T-cell (primary cell): ENCODE measurements around the gene KPNB1. TPM values are rescaled to one million over a fixed set of nuclear protein-coding genes. Genes with fewer than 3 reads are reported as not detected.
A peak's percentile ranks its signal among the peaks of the same experiment; 100 is the strongest.

Experiments used
- ATAC-seq, 4 experiments: fragments of 200-7000 bp in 3 of 4; fragments of 150-1000 bp in 1 of 4; cut with Tn5 transposase; replicated peaks in 1 of 4; 1 replicate in 3 of 4; 2 replicates in 1 of 4; pipeline ENCODE4 v1.10.0; 2021; ENCODE audit warnings: moderate library complexity in 3 of 4, mild to moderate bottlenecking in 2 of 4, moderate number of reproducible peaks in 1 of 4
- CTCF ChIA-PET, 2 donors: fragments of 300-600 bp; sonication (Branson Sonifier 250); formaldehyde crosslinking; loops; one replicate each; lab custom pipeline; 2022; ENCODE audit warnings: antibody characterized with exemption in 2 of 2; lab: Charles Lee
- POLR2A ChIA-PET, 2 donors: fragments of 300-600 bp; sonication (Branson Sonifier 250); formaldehyde crosslinking; loops; one replicate each; lab custom pipeline; 2022; ENCODE audit warnings: antibody characterized with exemption in 2 of 2; lab: Charles Lee
- DNase-seq, 35 experiments: peaks; one replicate each; pipeline versions ENCODE4 v3.0.0 to v3.0.0-alpha.2; 2013 to 2023
- H3K27ac ChIP-seq: one replicate; pipeline ENCODE4 v1.5.1; 2013; ENCODE audit warnings: low read length
- H3K27me3 ChIP-seq, 2 experiments: replicated peaks in 1 of 2; 1 replicate in 1 of 2; 2 replicates in 1 of 2; pipeline versions ENCODE4 v1.6.1 to v1.7.0; 2013; ENCODE audit warnings: low read length in 1 of 2, mixed read lengths in 1 of 2; ENCODE audit not compliant: control insufficient read depth in 2 of 2, insufficient read depth in 2 of 2; ENCODE audit errors: extremely low read depth in 1 of 2
- H3K36me3 ChIP-seq, 2 donors: 1 replicate in 1 of 2; 2 replicates in 1 of 2; pipeline versions ENCODE4 v1.6.1 to v1.7.0; 2013; ENCODE audit warnings: low read length in 1 of 2; ENCODE audit not compliant: control insufficient read depth in 2 of 2, insufficient read depth in 1 of 2; ENCODE audit errors: extremely low read depth in 1 of 2
- H3K4me1 ChIP-seq, 2 experiments: 1 replicate in 1 of 2; 2 replicates in 1 of 2; pipeline versions ENCODE4 v1.6.1 to v1.7.0; 2013; ENCODE audit warnings: low read length in 2 of 2, mixed read lengths in 1 of 2; ENCODE audit not compliant: insufficient read depth in 2 of 2, control insufficient read depth in 1 of 2; ENCODE audit errors: extremely low read depth in 1 of 2
- H3K4me3 ChIP-seq, 2 donors: 1 replicate in 1 of 2; 2 replicates in 1 of 2; pipeline versions ENCODE4 v1.5.1 to v1.7.0; 2013; ENCODE audit warnings: mild to moderate bottlenecking in 2 of 2, low read length in 1 of 2, moderate library complexity in 1 of 2; ENCODE audit not compliant: control insufficient read depth in 1 of 2; ENCODE audit errors: extremely low read depth in 1 of 2
- H3K9me3 ChIP-seq: 2 replicates; pipeline ENCODE4 v1.7.0; 2013
- H3K27ac Mint-ChIP-seq, 2 donors: one replicate each; pipeline ENCODE4 v1.8.0; 2020 to 2021; ENCODE audit warnings: mild to moderate bottlenecking in 2 of 2, mixed read lengths in 2 of 2
- H3K27me3 Mint-ChIP-seq, 2 donors: one replicate each; pipeline ENCODE4 v1.8.0; 2021 to 2022; ENCODE audit warnings: mixed read lengths in 2 of 2
- H3K36me3 Mint-ChIP-seq: one replicate; pipeline ENCODE4 v1.8.0; 2021; ENCODE audit warnings: mixed read lengths
- H3K4me1 Mint-ChIP-seq, 3 donors: one replicate each; pipeline ENCODE4 v1.8.0; 2020 to 2022; ENCODE audit warnings: mixed read lengths in 3 of 3, mild to moderate bottlenecking in 1 of 3
- H3K4me3 Mint-ChIP-seq, 3 donors: one replicate each; pipeline ENCODE4 v1.8.0; 2020 to 2022; ENCODE audit warnings: mild to moderate bottlenecking in 3 of 3, mixed read lengths in 3 of 3, moderate library complexity in 3 of 3
- H3K9me3 Mint-ChIP-seq, 3 donors: one replicate each; pipeline ENCODE4 v1.8.0; 2020 to 2022; ENCODE audit warnings: mixed read lengths in 3 of 3
- WGBS: methylation state at CpG from one replicate; pipeline ENCODE4 v1.1.5; 2013; ENCODE audit warnings: missing lambda C conversion rate; ENCODE audit not compliant: insufficient coverage; 5-methylcytosine and 5-hydroxymethylcytosine counted together
- total RNA-seq, 35 experiments: library from RNA in 6 of 35; stranded (reverse) in 6 of 35; fragments of 120-200 nt in 1 of 35; gene quantifications; one replicate each; pipeline versions ENCODE4 v1.2.1 to v1.2.4 and lab custom pipeline; 2013 to 2026

Gene KPNB1
- total RNA-seq, 5 donors from 2014 or later (not counting 1 experiment from before 2014, with no cell fraction given) = 216 to 262 (median 240) TPM

- CTCF ChIA-PET = no interaction called here
- Mint-ChIP-seq H3K4me1 (peaks cover 0 to 2% (median 2%) of the 10 kb centered on the region in 3 donors), H3K27me3 (no peaks in the 10 kb centered on the region), H3K27ac (peak overlapping the region in 1 of 2 donors; percentile 52), H3K4me3 (no peak overlapping the region), H3K9me3 (no peaks in the 10 kb centered on the region), H3K36me3 (peaks cover 33% of the 10 kb centered on the region)
- Histone ChIP-seq H3K27ac (no peak overlapping the region), H3K27me3 (no peaks in the 10 kb centered on the region), H3K4me3 (no peak overlapping the region), H3K4me1 (no peaks in the 10 kb centered on the region), H3K9me3 (no peaks in the 10 kb centered on the region), H3K36me3 (peaks cover 3 to 42% of the 10 kb centered on the region in 2 donors)
- no peak for ATAC-seq
- POLR2A ChIA-PET = no interaction called here
- 100% methylated on average over 1 of the region's 5 CpGs for WGBS
- no peak for DNase-seq
These were observed 38.1 kb upstream of the KPNB1 start for GRCh38 chr17:47611372-47612350.

- ATAC-seq (peak; percentile 34 to 63 (median 54)), DNase-seq (peak in 3 of 35 experiments; percentile 5 to 78 (median 18))
- Mint-ChIP-seq H3K4me1 (peaks cover 0 to 11% (median 10%) of the 10 kb centered on the region in 3 donors), H3K4me3 (no peak overlapping the region), H3K9me3 (no peaks in the 10 kb centered on the region), H3K27me3 (no peaks in the 10 kb centered on the region), H3K36me3 (peaks cover 27% of the 10 kb centered on the region), H3K27ac (peak overlapping the region; percentile 55 to 61)
- Histone ChIP-seq H3K4me1 (no peaks in the 10 kb centered on the region), H3K9me3 (no peaks in the 10 kb centered on the region), H3K27me3 (no peaks in the 10 kb centered on the region), H3K36me3 (peaks cover 0 to 66% of the 10 kb centered on the region in 2 donors), H3K27ac (no peak overlapping the region), H3K4me3 (no peak overlapping the region)
- POLR2A ChIA-PET = interaction anchor here in 1 of 2 donors (0.5 kb wide), 1 partner anchor 458 kb away, joined by 5 read pairs; no protein-coding TSS in a partner anchor
- 100% methylated on average over 5 of the region's 8 CpGs for WGBS
- CTCF ChIA-PET = interaction anchor here (0.8 to 1.7 kb wide), 7 partner anchors 10 to 674 kb away, joined by 3 to 14 read pairs (median 5); partner anchors contain the start of gene KPNB1 (in 1 of the 2)
These were observed 33.8 kb upstream of the KPNB1 start for GRCh38 chr17:47615766-47616424.

GRCh38 chr17:47618410-47618809 is 31.3 kb upstream of the KPNB1 start:
- ChIA-PET CTCF (interaction anchor here (0.6 to 1.6 kb wide), 3 partner anchors 11 to 1410 kb away, joined by 3 to 6 read pairs (median 4); partner anchors contain the start of gene KPNB1 (in 1 of the 2)), POLR2A (interaction anchor here in 1 of 2 donors (0.5 kb wide), 1 partner anchor 54 kb away, joined by 4 read pairs; no protein-coding TSS in a partner anchor)
- Histone ChIP-seq H3K27ac (no peak overlapping the region), H3K27me3 (no peaks in the 10 kb centered on the region), H3K36me3 (peaks cover 9 to 72% of the 10 kb centered on the region in 2 donors), H3K4me1 (no peaks in the 10 kb centered on the region), H3K9me3 (no peaks in the 10 kb centered on the region), H3K4me3 (no peak overlapping the region)
- Mint-ChIP-seq H3K36me3 (peaks cover 33% of the 10 kb centered on the region), H3K9me3 (no peaks in the 10 kb centered on the region), H3K4me1 (peaks cover 0 to 14% (median 12%) of the 10 kb centered on the region in 3 donors), H3K27me3 (no peaks in the 10 kb centered on the region), H3K4me3 (no peak overlapping the region), H3K27ac (no peak overlapping the region)
- DNase-seq = no peak
- no peak for ATAC-seq
- WGBS = 80% methylated on average over 1 of the region's 4 CpGs

DNA sequence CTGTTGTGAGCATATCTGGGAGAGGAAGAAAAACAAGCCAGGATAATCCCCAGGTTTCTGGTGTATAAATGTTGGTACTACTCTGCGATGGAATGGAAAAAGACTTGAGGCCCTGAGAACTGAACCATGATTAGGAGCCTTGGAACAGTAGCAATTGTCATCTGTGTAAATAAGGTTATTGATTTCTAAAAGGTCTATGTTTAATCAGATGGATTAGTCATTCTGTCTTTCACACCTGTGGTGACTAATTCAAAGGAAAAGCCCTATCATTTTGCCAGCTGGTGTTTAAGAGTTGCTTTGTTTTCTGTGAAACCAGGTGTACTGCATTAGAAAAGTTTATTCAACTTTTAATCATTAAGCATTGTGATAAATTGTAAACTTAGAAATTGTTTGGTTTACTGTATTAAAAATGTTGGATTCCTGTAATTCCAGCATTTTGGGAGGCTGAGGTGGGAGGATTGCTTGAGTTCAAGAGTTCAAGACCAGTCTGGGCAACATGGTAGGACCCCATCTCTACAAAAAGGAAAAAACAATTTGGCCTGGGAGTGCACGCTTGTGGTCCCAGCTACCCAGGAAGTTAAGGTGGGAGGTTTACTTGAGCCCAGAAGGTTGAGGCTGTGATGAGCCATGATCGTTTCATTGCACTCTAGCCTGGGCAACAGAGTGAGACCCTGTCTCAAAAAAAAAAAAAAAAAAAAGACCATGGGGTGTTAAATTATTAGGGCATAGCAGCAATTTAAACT is 29.0 kb upstream of the KPNB1 start:
- peak overlapping the region; percentile 14 to 62 for H3K27ac Mint-ChIP-seq
- WGBS = 82% methylated on average over 1 of the region's 3 CpGs
- peaks cover 0 to 14% (median 12%) of the 10 kb centered on the region in 3 donors for H3K4me1 Mint-ChIP-seq
- H3K9me3 ChIP-seq = no peaks in the 10 kb centered on the region
- peaks cover 9 to 64% of the 10 kb centered on the region in 2 donors for H3K36me3 ChIP-seq
- H3K4me1 ChIP-seq = no peaks in the 10 kb centered on the region
- H3K4me3 Mint-ChIP-seq = no peak overlapping the region
- H3K4me3 ChIP-seq = no peak overlapping the region
- DNase-seq (no peak), ATAC-seq (no peak)
- ChIA-PET CTCF (no interaction called here), POLR2A (no interaction called here)
- H3K27ac ChIP-seq = no peak overlapping the region
- peaks cover 39% of the 10 kb centered on the region for H3K36me3 Mint-ChIP-seq
- H3K27me3 ChIP-seq = no peaks in the 10 kb centered on the region
- H3K9me3 Mint-ChIP-seq = no peaks in the 10 kb centered on the region
- no peaks in the 10 kb centered on the region for H3K27me3 Mint-ChIP-seq

DNA sequence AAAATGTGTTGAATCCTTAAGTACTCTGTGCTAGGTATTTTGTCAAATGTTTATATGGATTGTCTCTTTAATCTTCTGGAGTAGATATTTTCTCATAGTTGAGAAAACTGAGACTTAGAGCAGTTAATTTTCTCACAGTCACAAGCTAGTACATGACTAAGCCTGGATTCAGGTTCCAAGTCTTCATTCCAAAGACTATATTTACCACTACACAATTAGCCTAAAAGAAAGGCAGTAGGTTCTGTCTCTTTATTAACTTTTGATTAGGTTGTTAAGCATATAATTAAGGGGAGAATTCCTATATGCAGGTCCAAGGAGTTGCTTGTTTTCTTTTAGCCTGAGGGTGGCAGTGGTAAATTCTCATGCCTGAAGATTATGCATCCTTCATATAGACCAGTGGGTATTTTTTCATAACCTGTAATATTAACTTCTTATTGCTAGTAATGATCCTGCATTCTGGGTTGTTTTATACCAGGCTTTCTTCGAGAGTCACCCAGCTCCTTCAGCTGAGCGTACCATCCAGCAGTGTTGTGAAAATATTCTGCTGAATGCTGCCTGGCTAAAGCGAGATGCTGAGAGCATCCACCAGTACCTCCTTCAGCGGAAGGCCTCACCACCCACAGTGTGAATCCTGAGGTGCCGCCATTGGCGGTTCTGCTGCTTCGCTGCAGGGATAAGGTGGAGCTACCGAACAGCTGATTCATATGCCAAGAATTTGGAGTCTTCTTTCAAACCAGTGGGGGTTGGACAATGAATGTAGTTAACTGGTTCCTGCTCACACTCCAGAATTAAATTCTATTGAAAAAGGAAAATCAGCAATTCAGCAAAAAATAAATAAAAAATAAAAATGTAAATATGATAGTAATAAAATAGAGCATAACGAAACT is 28.2 kb upstream of the KPNB1 start:
- WGBS = 100% methylated on average over 4 of the region's 9 CpGs
- H3K4me3 Mint-ChIP-seq = no peak overlapping the region
- no peaks in the 10 kb centered on the region for H3K4me1 ChIP-seq
- peaks cover 0 to 12% (median 10%) of the 10 kb centered on the region in 3 donors for H3K4me1 Mint-ChIP-seq
- H3K36me3 ChIP-seq = peaks cover 9 to 59% of the 10 kb centered on the region in 2 donors
- H3K9me3 ChIP-seq = no peaks in the 10 kb centered on the region
- H3K27me3 Mint-ChIP-seq = no peaks in the 10 kb centered on the region
- no peaks in the 10 kb centered on the region for H3K9me3 Mint-ChIP-seq
- H3K27me3 ChIP-seq = no peaks in the 10 kb centered on the region
- DNase-seq (no peak), ATAC-seq (no peak)
- ChIA-PET CTCF (no interaction called here), POLR2A (interaction anchor here in 1 of 2 donors (0.6 kb wide), 1 partner anchor 12 kb away, joined by 3 read pairs; no protein-coding TSS in a partner anchor)
- no peak overlapping the region for H3K4me3 ChIP-seq
- no peak overlapping the region for H3K27ac ChIP-seq
- peak overlapping the region; percentile 14 to 62 for H3K27ac Mint-ChIP-seq
- peaks cover 35% of the 10 kb centered on the region for H3K36me3 Mint-ChIP-seq
